Hepatocyte (in vitro differentiated cells): ENCODE results near the gene PNPLA8. TPM values are rescaled to one million over a fixed set of nuclear protein-coding genes. Genes with fewer than 3 reads are reported as not detected.
A peak's percentile ranks its signal among the peaks of the same experiment; 100 is the strongest.

Experiments used
- DNase-seq: peaks from one replicate; pipeline ENCODE4 v3.0.0-alpha.2; 2016; ENCODE audit warnings: low spot score
- H2AFZ ChIP-seq: fragments of 200-600 bp; sonication (generic); 2 replicates; pipeline ENCODE4 v1.6.0; 2016; ENCODE audit warnings: antibody characterized with exemption, mild to moderate bottlenecking
- H3K27ac ChIP-seq: fragments of 200-600 bp; sonication (generic); 2 replicates; pipeline ENCODE4 v1.5.1; 2016; ENCODE audit warnings: mild to moderate bottlenecking
- H3K27me3 ChIP-seq: fragments of 200-600 bp; sonication (generic); 2 replicates; pipeline ENCODE4 v1.6.1; 2016
- H3K36me3 ChIP-seq: fragments of 200-600 bp; sonication (generic); replicated peaks from 2 replicates; pipeline ENCODE4 v1.5.1; 2016; ENCODE audit warnings: low read depth; ENCODE audit not compliant: insufficient read depth
- H3K4me1 ChIP-seq: fragments of 200-600 bp; sonication (generic); 2 replicates; pipeline ENCODE4 v1.5.1; 2016; ENCODE audit warnings: mild to moderate bottlenecking, moderate library complexity; ENCODE audit not compliant: insufficient read depth
- H3K4me2 ChIP-seq: fragments of 200-600 bp; sonication (generic); 2 replicates; pipeline ENCODE4 v1.6.0; 2016
- H3K4me3 ChIP-seq: fragments of 200-600 bp; sonication (generic); 2 replicates; pipeline ENCODE4 v1.5.1; 2016; ENCODE audit warnings: mild to moderate bottlenecking
- H3K79me2 ChIP-seq: fragments of 200-600 bp; sonication (generic); 2 replicates; pipeline ENCODE4 v1.6.0; 2017; ENCODE audit warnings: mild to moderate bottlenecking
- H3K9me2 ChIP-seq: fragments of 200-600 bp; sonication (generic); replicated peaks from 2 replicates; pipeline ENCODE4 v1.6.0; 2017; ENCODE audit warnings: mild to moderate bottlenecking; ENCODE audit not compliant: insufficient read depth
- H3K9me3 ChIP-seq: fragments of 200-600 bp; sonication (generic); 2 replicates; pipeline ENCODE4 v1.5.1; 2016; ENCODE audit warnings: low read depth, mild to moderate bottlenecking
- H4K20me1 ChIP-seq: fragments of 200-600 bp; sonication (generic); 2 replicates; pipeline ENCODE4 v1.6.0; 2016; ENCODE audit warnings: mild to moderate bottlenecking; ENCODE audit not compliant: insufficient read depth, poor library complexity, severe bottlenecking
- EZH2 ChIP-seq: fragments of 200-600 bp; sonication (generic); IDR thresholded peaks from 2 replicates; pipeline ENCODE4 v1.6.1; 2016; ENCODE audit warnings: antibody characterized with exemption, mild to moderate bottlenecking, borderline replicate concordance
- EZH2phosphoT487 ChIP-seq: fragments of 200-600 bp; sonication (generic); IDR thresholded peaks from one replicate; pipeline ENCODE4 v1.6.1; 2018; ENCODE audit warnings: antibody characterized with exemption, mild to moderate bottlenecking, low read depth, moderate library complexity; ENCODE audit not compliant: unreplicated experiment, severe bottlenecking
- WGBS: methylation state at CpG from one replicate; pipeline ENCODE4 v1.1.6; 2016; ENCODE audit warnings: low lambda C conversion rate; ENCODE audit errors: missing lambda C conversion rate; 5-methylcytosine and 5-hydroxymethylcytosine counted together
- polyA plus RNA-seq: library from polyadenylated mRNA; unstranded; fragments of >200 nt; fragmentation: Nextera tagmentation; extraction: Ambion mirVana; gene quantifications from 2 replicates; pipeline ENCODE4 v1.2.1, GENCODE V29; 2016
- total RNA-seq: library from RNA; depleted of rRNA; stranded (reverse); fragments of >200 nt; gene quantifications from 2 replicates; pipeline ENCODE4 v1.2.3, GENCODE V29; 2014
- TF ChIP-seq, protein P1 (sequence below): fragments of 200-600 bp; sonication (generic); IDR thresholded peaks from 2 replicates; pipeline ENCODE4 v1.5.1; 2016; ENCODE audit warnings: antibody characterized with exemption, mild to moderate bottlenecking; ENCODE audit not compliant: poor library complexity

The PNPLA8 gene
- total and polyA plus RNA-seq, 2 experiments from 2014 or later, result 25.2 to 48.3 TPM

DNA sequence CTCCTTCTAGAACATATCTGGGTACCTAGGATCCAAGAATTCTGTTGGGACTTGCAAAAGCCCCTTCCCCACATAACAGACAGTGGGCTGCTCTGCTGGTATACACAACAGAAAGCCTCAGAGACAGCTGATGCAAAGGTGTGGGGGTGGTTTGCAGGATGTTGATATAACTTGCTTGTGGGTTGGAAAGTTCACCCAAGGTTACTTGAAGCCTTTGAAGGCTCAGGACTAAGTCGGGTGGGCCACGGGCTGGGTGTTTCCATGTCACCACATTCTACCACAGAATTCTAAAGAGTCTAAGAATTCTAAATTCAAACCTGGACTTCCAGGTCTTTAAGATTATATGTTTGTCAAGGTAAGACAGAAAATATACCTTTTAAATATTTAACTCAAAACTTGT, 62.3 kb downstream of the PNPLA8 start:
- 87% methylated on average over 2 of the region's 2 CpGs for WGBS
- Histone ChIP-seq H2AFZ (no peak overlapping the region), H3K79me2 (no peaks in the 10 kb centered on the region), H4K20me1 (no peaks in the 10 kb centered on the region), H3K36me3 (no peaks in the 10 kb centered on the region), H3K4me3 (no peak overlapping the region), H3K27me3 (peaks cover 4% of the 10 kb centered on the region), H3K4me1 (no peaks in the 10 kb centered on the region), H3K27ac (no peak overlapping the region), H3K4me2 (no peak overlapping the region), H3K9me2 (no peaks in the 10 kb centered on the region), H3K9me3 (no peaks in the 10 kb centered on the region)
- TF ChIP-seq EZH2, result no peak
- TF ChIP-seq EZH2phosphoT487, result no peak
- TF ChIP-seq, protein P1, sequence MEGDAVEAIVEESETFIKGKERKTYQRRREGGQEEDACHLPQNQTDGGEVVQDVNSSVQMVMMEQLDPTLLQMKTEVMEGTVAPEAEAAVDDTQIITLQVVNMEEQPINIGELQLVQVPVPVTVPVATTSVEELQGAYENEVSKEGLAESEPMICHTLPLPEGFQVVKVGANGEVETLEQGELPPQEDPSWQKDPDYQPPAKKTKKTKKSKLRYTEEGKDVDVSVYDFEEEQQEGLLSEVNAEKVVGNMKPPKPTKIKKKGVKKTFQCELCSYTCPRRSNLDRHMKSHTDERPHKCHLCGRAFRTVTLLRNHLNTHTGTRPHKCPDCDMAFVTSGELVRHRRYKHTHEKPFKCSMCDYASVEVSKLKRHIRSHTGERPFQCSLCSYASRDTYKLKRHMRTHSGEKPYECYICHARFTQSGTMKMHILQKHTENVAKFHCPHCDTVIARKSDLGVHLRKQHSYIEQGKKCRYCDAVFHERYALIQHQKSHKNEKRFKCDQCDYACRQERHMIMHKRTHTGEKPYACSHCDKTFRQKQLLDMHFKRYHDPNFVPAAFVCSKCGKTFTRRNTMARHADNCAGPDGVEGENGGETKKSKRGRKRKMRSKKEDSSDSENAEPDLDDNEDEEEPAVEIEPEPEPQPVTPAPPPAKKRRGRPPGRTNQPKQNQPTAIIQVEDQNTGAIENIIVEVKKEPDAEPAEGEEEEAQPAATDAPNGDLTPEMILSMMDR, result no peak
- no peak for DNase-seq

DNA sequence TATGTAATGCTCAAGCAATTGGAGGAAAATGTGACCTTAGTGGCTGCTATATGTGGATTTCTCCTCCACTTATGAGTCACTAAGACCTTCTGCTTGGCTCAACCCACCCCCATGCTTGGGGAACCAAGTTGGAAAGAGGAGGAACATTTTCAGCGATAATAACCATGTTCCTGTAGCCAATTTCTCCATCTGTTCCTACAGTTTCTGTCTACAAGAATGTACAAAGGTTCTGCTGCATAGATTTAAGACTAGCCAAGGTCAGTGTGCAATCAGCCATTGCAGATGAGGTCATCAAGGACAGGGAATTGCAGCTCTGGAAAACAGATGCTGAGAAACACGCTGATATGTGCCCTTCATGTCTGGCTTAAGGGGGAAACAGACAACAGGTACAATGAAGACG, 64.1 kb downstream of the PNPLA8 start:
- no peak overlapping the region for H3K4me2 ChIP-seq
- H3K27ac ChIP-seq, result no peak overlapping the region
- no peaks in the 10 kb centered on the region for H3K36me3 ChIP-seq
- no peaks in the 10 kb centered on the region for H3K9me2 ChIP-seq
- TF ChIP-seq EZH2 (no peak), EZH2phosphoT487 (no peak)
- TF ChIP-seq, protein P1, result no peak
- 73% methylated on average over 3 of the region's 3 CpGs for WGBS
- no peaks in the 10 kb centered on the region for H3K9me3 ChIP-seq
- no peak overlapping the region for H3K4me3 ChIP-seq
- no peak overlapping the region for H2AFZ ChIP-seq
- peak; percentile 11 for DNase-seq
- H3K79me2 ChIP-seq, result no peaks in the 10 kb centered on the region
- no peaks in the 10 kb centered on the region for H3K4me1 ChIP-seq
- no peaks in the 10 kb centered on the region for H4K20me1 ChIP-seq
- H3K27me3 ChIP-seq, result peaks cover 20% of the 10 kb centered on the region

DNA sequence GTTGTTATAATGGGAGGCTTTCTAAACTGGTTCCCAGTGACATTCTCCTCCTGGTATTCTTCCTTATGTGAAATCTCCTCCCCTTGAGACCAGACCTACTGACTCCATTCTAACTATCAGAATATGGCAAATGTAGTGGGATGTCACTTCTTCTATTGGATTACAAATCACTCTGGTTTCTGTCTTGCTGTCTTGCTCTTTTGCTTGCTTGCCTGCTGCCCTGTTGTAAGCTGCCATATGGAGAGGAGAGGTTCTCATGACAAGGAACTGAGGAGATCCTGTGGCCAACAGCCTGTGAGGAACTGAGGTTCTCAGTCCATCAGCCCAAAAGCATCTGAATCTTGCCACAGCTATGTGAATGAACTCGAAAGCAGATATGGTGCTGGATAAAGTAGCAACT, 65.0 kb downstream of the PNPLA8 start:
- Histone ChIP-seq H3K79me2 (no peaks in the 10 kb centered on the region), H3K9me2 (no peaks in the 10 kb centered on the region), H3K4me2 (no peak overlapping the region), H2AFZ (no peak overlapping the region), H3K4me3 (no peak overlapping the region), H3K27me3 (peaks cover 20% of the 10 kb centered on the region), H3K4me1 (no peaks in the 10 kb centered on the region), H3K36me3 (no peaks in the 10 kb centered on the region), H4K20me1 (no peaks in the 10 kb centered on the region), H3K9me3 (no peaks in the 10 kb centered on the region), H3K27ac (no peak overlapping the region)
- WGBS, result 87% methylated on average over 1 of the region's 1 CpG
- DNase-seq, result no peak
- TF ChIP-seq, protein P1, result no peak
- TF ChIP-seq EZH2, result no peak
- no peak for TF ChIP-seq EZH2phosphoT487
